Upper lobe of left lung (tissue), 4 donors: Measurements from ENCODE around the gene C10orf143.

Source experiments
- POLR2A ChIP-seq, 4 donors: fragments of 450-650 bp; IDR thresholded peaks; one replicate each; pipeline ENCODE4 v1.5.1; 2016 to 2017; ENCODE audit warnings: antibody characterized with exemption in 4 of 4, mild to moderate bottlenecking in 2 of 4
- TF ChIP-seq, protein P1 (sequence below), 6 experiments: fragments of 450-650 bp in 4 of 6; fragments of 200-600 bp in 2 of 6; sonication (generic) in 2 of 6; IDR thresholded peaks; one replicate each; pipeline ENCODE4 v1.5.1; 2016 to 2019; ENCODE audit warnings: antibody characterized with exemption in 6 of 6

DNA sequence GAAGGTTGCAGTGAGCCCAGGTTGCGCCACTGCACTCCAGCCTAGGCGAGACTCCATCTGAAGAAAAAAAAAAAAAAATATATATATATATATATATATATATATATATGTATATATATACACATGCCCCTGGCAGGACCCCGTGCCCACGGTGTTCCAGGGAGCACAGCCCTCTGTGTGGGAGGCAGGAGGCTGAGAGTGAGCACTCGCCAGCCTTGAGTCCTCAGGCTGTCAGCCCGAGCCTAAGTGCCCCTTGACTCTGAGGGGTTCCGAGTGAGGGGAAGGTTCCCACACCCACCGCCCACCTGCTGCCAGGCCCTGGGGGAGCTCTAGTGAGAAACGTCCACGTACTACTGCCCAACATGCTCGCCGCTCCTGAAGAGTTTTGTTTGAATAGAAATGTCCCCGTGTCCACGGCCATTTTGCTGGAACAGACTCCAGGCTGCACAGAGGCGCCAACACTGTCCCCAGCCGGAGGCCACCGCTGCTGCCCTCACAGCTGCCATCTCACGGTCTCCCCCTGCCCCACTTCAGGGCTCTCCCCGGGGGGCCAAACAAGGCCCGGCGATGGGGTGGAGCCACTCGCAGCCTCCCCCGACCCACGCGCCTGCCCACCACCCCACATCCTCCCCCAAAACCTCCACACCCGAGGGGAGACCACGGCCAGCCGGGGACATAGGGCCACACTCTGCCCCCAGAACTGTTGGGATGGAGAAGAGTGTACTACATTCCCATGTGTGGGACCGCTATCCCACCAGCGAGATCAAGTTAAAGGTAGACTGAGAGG is 83.8 kb downstream of the C10orf143 start:
- no peak for TF ChIP-seq POLR2A (IDR thresholded peaks at IDR 0.05)
- TF ChIP-seq, protein P1, sequence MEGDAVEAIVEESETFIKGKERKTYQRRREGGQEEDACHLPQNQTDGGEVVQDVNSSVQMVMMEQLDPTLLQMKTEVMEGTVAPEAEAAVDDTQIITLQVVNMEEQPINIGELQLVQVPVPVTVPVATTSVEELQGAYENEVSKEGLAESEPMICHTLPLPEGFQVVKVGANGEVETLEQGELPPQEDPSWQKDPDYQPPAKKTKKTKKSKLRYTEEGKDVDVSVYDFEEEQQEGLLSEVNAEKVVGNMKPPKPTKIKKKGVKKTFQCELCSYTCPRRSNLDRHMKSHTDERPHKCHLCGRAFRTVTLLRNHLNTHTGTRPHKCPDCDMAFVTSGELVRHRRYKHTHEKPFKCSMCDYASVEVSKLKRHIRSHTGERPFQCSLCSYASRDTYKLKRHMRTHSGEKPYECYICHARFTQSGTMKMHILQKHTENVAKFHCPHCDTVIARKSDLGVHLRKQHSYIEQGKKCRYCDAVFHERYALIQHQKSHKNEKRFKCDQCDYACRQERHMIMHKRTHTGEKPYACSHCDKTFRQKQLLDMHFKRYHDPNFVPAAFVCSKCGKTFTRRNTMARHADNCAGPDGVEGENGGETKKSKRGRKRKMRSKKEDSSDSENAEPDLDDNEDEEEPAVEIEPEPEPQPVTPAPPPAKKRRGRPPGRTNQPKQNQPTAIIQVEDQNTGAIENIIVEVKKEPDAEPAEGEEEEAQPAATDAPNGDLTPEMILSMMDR (IDR thresholded peaks at IDR 0.05): no peak
